Endothelial cell of umbilical vein (primary cell): ENCODE data around the gene TAS2R8. TPM values are rescaled to one million over a fixed set of nuclear protein-coding genes. Genes with fewer than 3 reads are reported as not detected.

Source experiments
- BruUV-seq: library from RNA; stranded (reverse); fragments of 400-500 nt; replicated peaks from 2 replicates; lab custom pipeline; 2021; lab: Mats Ljungman, UMichigan
- CTCF ChIA-PET: fragments of 300-600, 350-600 bp; sonication (Branson Sonifier 250); formaldehyde crosslinking; loops from one replicate; lab custom pipeline; 2021; ENCODE audit warnings: antibody characterized with exemption, inconsistent platforms; lab: Charles Lee
- POLR2A ChIA-PET: fragments of 300-600, 350-600 bp; sonication (Branson Sonifier 250); formaldehyde crosslinking; loops from one replicate; lab custom pipeline; 2021; ENCODE audit warnings: antibody characterized with exemption, inconsistent platforms; lab: Charles Lee
- DNase-seq: peaks from one replicate; pipeline ENCODE4 v3.0.0-alpha.2; 2011; ENCODE audit warnings: low read depth, low spot score
- FAIRE-seq: peaks from 2 replicates; lab custom pipeline; 2011; peaks lifted over from hg19 to GRCh38; lab: Jason Lieb, UNC
- H2AFZ ChIP-seq: 2 replicates; pipeline ENCODE4 v1.6.0; 2012; ENCODE audit warnings: low read depth, low read length, control low read depth, inconsistent platforms
- H3K27ac ChIP-seq: 2 replicates; pipeline ENCODE4 v1.5.1; 2011; ENCODE audit warnings: low read depth, mild to moderate bottlenecking, control low read depth, low read length, moderate library complexity; ENCODE audit not compliant: insufficient read depth
- H3K27me3 ChIP-seq, 2 experiments: 2 replicates each; pipeline versions ENCODE4 v1.6.0 to v1.6.1; 2011; ENCODE audit warnings: low read length in 2 of 2, mixed read lengths in 1 of 2; ENCODE audit not compliant: control insufficient read depth in 2 of 2, insufficient read depth in 2 of 2
- H3K36me3 ChIP-seq, 2 experiments: 2 replicates in 1 of 2; 3 replicates in 1 of 2; pipeline ENCODE4 v1.5.1; 2011; ENCODE audit warnings: low read length in 2 of 2, mild to moderate bottlenecking in 1 of 2, moderate library complexity in 1 of 2; ENCODE audit not compliant: control insufficient read depth in 2 of 2, insufficient read depth in 2 of 2; ENCODE audit errors: extremely low read depth in 1 of 2
- H3K4me1 ChIP-seq: 3 replicates; pipeline ENCODE4 v1.5.1; 2011; ENCODE audit warnings: mild to moderate bottlenecking, low read length; ENCODE audit not compliant: control insufficient read depth, insufficient read depth; ENCODE audit errors: extremely low read depth
- H3K4me2 ChIP-seq: 2 replicates; pipeline ENCODE4 v1.6.1; 2011; ENCODE audit warnings: low read length, control low read depth, mixed read lengths; ENCODE audit not compliant: insufficient read depth
- H3K4me3 ChIP-seq, 3 experiments: fragments of 200-600 bp in 1 of 3; sonication (generic), shearing (Covaris generic) in 1 of 3; replicated peaks in 1 of 3; 2 replicates each; pipeline ENCODE4 v1.5.1; 2011 to 2016; ENCODE audit warnings: control low read depth in 3 of 3, low read length in 3 of 3, mild to moderate bottlenecking in 2 of 3, inconsistent platforms in 1 of 3, low read depth in 1 of 3, moderate library complexity in 1 of 3; ENCODE audit not compliant: insufficient read depth in 1 of 3
- H3K79me2 ChIP-seq: 2 replicates; pipeline ENCODE4 v1.6.0; 2012; ENCODE audit warnings: low read length, inconsistent platforms; ENCODE audit not compliant: control insufficient read depth, insufficient read depth
- H3K9ac ChIP-seq: replicated peaks from 2 replicates; pipeline ENCODE3; 2011; ENCODE audit warnings: low read length, control low read depth; ENCODE audit not compliant: insufficient read depth; ENCODE audit errors: extremely low read depth
- H3K9me1 ChIP-seq: replicated peaks from 3 replicates; pipeline ENCODE4 v1.6.0; 2011; ENCODE audit warnings: mild to moderate bottlenecking, low read length; ENCODE audit not compliant: control insufficient read depth, insufficient read depth; ENCODE audit errors: extremely low read depth
- H3K9me3 ChIP-seq: replicated peaks from 2 replicates; pipeline ENCODE4 v1.5.1; 2012; ENCODE audit warnings: low read length, inconsistent platforms; ENCODE audit not compliant: control insufficient read depth, insufficient read depth
- H4K20me1 ChIP-seq: replicated peaks from 2 replicates; pipeline ENCODE3; 2011; ENCODE audit warnings: mild to moderate bottlenecking, low read length; ENCODE audit not compliant: control insufficient read depth, insufficient read depth; ENCODE audit errors: extremely low read depth
- FOS ChIP-seq: IDR thresholded peaks from 2 replicates; pipeline ENCODE4 v1.6.1; 2011; ENCODE audit warnings: mild to moderate bottlenecking, low read length, moderate library complexity, borderline replicate concordance; ENCODE audit not compliant: insufficient read depth
- GATA2 ChIP-seq: IDR thresholded peaks from 2 replicates; pipeline ENCODE4 v1.7.0; 2011; ENCODE audit warnings: low read depth, mild to moderate bottlenecking, moderate library complexity, mixed read lengths, low read length; ENCODE audit not compliant: insufficient read length, insufficient read depth
- MYC ChIP-seq: IDR thresholded peaks from one replicate; pipeline ENCODE4 v1.6.1; 2011; ENCODE audit warnings: mild to moderate bottlenecking, low read depth, low read length
- POLR2A ChIP-seq: IDR thresholded peaks from 2 replicates; pipeline ENCODE4 v1.6.1; 2012; ENCODE audit warnings: low read depth, mild to moderate bottlenecking, control low read depth, low read length
- dilution Hi-C: fragments of 300-500 bp; cut with MboI; formaldehyde crosslinking; loops from one replicate; pipeline ENCODE4 v1.15.0; 2019; ENCODE audit warnings: low sequenced_read_pairs; ENCODE audit not compliant: extremely low pct_ligation_motif_present
- intact Hi-C: fragments of 100-400 bp; cut with micrococcal nuclease; formaldehyde crosslinking; loops from one replicate; pipeline ENCODE4 v1.10.0; 2022
- polyA plus RNA-seq, 4 experiments: library from polyadenylated mRNA; depleted of rRNA in 3 of 4; stranded (reverse) in 3 of 4; unstranded in 1 of 4; fragments of >200 nt; gene quantifications; 2 replicates each; pipeline versions ENCODE4 v1.2.1 to v1.2.3, GENCODE V29; 2011 to 2012; ENCODE audit warnings: missing spikeins in 1 of 4
- total RNA-seq: library from RNA; stranded (reverse); gene quantifications from 2 replicates; pipeline ENCODE4 v1.2.3, GENCODE V29; 2021
- TF ChIP-seq, protein P1 (sequence below), 2 donors: IDR thresholded peaks; 1 replicate in 1 of 2; 2 replicates in 1 of 2; pipeline ENCODE4 v1.5.1; 2011; ENCODE audit warnings: low read length in 2 of 2, mild to moderate bottlenecking in 2 of 2, moderate library complexity in 2 of 2, control low read depth in 1 of 2, inconsistent platforms in 1 of 2, low read depth in 1 of 2; ENCODE audit not compliant: insufficient read depth in 1 of 2; ENCODE audit errors: extremely low read depth in 1 of 2
- TF ChIP-seq, protein P2 (sequence below): IDR thresholded peaks from 2 replicates; pipeline ENCODE4 v1.6.1; 2011; ENCODE audit not compliant: insufficient read depth, insufficient read length

Gene TAS2R8
- total and polyA plus RNA-seq, 2 donors (not counting 3 experiments of a cell fraction or from before 2014, with no cell fraction given) = not detected

DNA sequence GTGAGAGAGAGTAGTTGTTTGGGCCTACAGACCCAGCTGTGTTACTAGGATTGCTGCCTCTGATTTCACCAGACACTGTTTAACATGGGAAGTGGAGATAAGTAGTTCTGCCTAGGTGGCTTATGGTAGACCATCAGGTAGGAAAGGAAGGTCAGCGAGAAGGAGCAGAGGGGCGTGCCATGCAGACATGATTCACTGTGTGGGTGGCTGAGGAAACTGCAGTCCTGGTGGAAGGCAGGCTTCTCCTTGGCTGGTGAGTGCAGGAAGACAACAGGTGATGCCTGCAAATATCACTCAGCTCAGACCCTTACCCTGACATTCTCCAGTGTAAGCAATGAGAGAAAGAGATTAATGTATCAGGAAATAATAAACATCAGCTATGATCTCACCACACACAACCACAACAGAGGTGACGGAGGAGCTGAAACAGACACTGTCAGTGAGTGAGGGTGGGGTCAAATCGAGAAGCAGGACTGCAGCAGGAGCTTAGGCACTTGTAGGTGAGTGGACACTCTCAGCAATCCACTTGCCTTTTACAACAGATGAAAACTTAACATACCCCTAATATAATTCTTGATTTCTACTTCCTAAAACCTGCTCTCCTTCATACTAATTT, 44.3 kb upstream of the TAS2R8 start:
- Histone ChIP-seq H2AFZ (no peak overlapping the region), H3K27me3 (no peaks in the 10 kb centered on the region), H3K9me3 (peaks cover 2% of the 10 kb centered on the region), H3K9me1 (no peaks in the 10 kb centered on the region), H3K4me3 (no peak overlapping the region), H3K36me3 (no peaks in the 10 kb centered on the region), H3K4me2 (no peak overlapping the region), H3K9ac (no peak overlapping the region), H3K27ac (no peak overlapping the region), H4K20me1 (no peaks in the 10 kb centered on the region), H3K79me2 (no peaks in the 10 kb centered on the region), H3K4me1 (no peaks in the 10 kb centered on the region)
- intact Hi-C loops (no loop called here), dilution Hi-C loops (no loop called here)
- FAIRE-seq = no peak
- no peak for DNase-seq
- TF ChIP-seq POLR2A (no peak), GATA2 (no peak), MYC (no peak), FOS (no peak)
- TF ChIP-seq, protein P1, sequence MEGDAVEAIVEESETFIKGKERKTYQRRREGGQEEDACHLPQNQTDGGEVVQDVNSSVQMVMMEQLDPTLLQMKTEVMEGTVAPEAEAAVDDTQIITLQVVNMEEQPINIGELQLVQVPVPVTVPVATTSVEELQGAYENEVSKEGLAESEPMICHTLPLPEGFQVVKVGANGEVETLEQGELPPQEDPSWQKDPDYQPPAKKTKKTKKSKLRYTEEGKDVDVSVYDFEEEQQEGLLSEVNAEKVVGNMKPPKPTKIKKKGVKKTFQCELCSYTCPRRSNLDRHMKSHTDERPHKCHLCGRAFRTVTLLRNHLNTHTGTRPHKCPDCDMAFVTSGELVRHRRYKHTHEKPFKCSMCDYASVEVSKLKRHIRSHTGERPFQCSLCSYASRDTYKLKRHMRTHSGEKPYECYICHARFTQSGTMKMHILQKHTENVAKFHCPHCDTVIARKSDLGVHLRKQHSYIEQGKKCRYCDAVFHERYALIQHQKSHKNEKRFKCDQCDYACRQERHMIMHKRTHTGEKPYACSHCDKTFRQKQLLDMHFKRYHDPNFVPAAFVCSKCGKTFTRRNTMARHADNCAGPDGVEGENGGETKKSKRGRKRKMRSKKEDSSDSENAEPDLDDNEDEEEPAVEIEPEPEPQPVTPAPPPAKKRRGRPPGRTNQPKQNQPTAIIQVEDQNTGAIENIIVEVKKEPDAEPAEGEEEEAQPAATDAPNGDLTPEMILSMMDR (IDR thresholded peaks at IDR 0.05; ENCODE audit: extremely low read depth in 1 of 2, insufficient read depth in 1 of 2, low read depth in 1 of 2, low read length in 2 of 2) = no peak
- TF ChIP-seq, protein P2, sequence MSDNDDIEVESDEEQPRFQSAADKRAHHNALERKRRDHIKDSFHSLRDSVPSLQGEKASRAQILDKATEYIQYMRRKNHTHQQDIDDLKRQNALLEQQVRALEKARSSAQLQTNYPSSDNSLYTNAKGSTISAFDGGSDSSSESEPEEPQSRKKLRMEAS = no peak
- BruUV-seq = no TSS peak
- CTCF ChIA-PET = interaction anchor here (0.8 kb wide), 1 partner anchor 41 kb away, joined by 3 read pairs; no protein-coding TSS in a partner anchor
- POLR2A ChIA-PET = no interaction called here
